Osteoblast (primary cell): Measurements from ENCODE around the gene IFIT1. TPM values are rescaled to one million over a fixed set of nuclear protein-coding genes. Genes with fewer than 3 reads are reported as not detected.

Experiments
- DNase-seq: peaks from one replicate; pipeline ENCODE4 v3.0.0; 2011; ENCODE audit warnings: low spot score, mixed read lengths; ENCODE audit not compliant: insufficient read length; ENCODE audit errors: missing footprints
- H2AFZ ChIP-seq: 2 replicates; pipeline ENCODE4 v1.6.0; 2011; ENCODE audit warnings: mild to moderate bottlenecking, low read length
- H3K27ac ChIP-seq: 2 replicates; pipeline ENCODE4 v1.5.1; 2011; ENCODE audit warnings: mild to moderate bottlenecking, low read depth, low read length, moderate library complexity
- H3K27me3 ChIP-seq: 2 replicates; pipeline ENCODE4 v1.6.0; 2012; ENCODE audit warnings: mild to moderate bottlenecking, control low read depth, inconsistent platforms, low read length, moderate library complexity; ENCODE audit not compliant: insufficient read depth
- H3K36me3 ChIP-seq: 2 replicates; pipeline ENCODE4 v1.5.1; 2011; ENCODE audit warnings: mild to moderate bottlenecking, low read length, control low read depth, moderate library complexity; ENCODE audit not compliant: insufficient read depth
- H3K4me1 ChIP-seq: 2 replicates; pipeline ENCODE4 v1.5.1; 2011; ENCODE audit warnings: mild to moderate bottlenecking, low read length, control low read depth, moderate library complexity; ENCODE audit not compliant: insufficient read depth
- H3K4me2 ChIP-seq: 2 replicates; pipeline ENCODE4 v1.6.0; 2011; ENCODE audit warnings: mild to moderate bottlenecking, low read length; ENCODE audit not compliant: insufficient read depth
- H3K4me3 ChIP-seq: fragments of 200-600 bp; sonication (generic); 3 replicates; pipeline ENCODE4 v1.5.1; 2012; ENCODE audit warnings: mild to moderate bottlenecking, low read length, inconsistent platforms; ENCODE audit not compliant: insufficient read depth
- H3K79me2 ChIP-seq: 2 replicates; pipeline ENCODE4 v1.6.0; 2012; ENCODE audit warnings: mild to moderate bottlenecking, low read length, control low read depth, inconsistent platforms; ENCODE audit not compliant: insufficient read depth
- H3K9me3 ChIP-seq: 2 replicates; pipeline ENCODE4 v1.5.1; 2011; ENCODE audit warnings: low read depth, low read length, control low read depth
- H4K20me1 ChIP-seq: 2 replicates; pipeline ENCODE4 v1.6.0; 2012; ENCODE audit warnings: mild to moderate bottlenecking, low read length, control low read depth; ENCODE audit not compliant: insufficient read depth
- CTCF ChIP-seq: IDR thresholded peaks from 2 replicates; pipeline ENCODE4 v1.5.1; 2011; ENCODE audit warnings: mild to moderate bottlenecking, low read depth, low read length, moderate library complexity; ENCODE audit errors: extremely low read depth
- total RNA-seq: library from RNA; depleted of rRNA; stranded (reverse); fragments of >200 nt; gene quantifications from 2 replicates; pipeline ENCODE4 v1.2.3, GENCODE V29; 2012

The IFIT1 gene
- 19.7 and 34.4 TPM in 2 replicates for total RNA-seq

GRCh38 chr10:89391907-89392756 lies at the start of gene IFIT1:
TSS of gene IFIT1 (plus strand) at chr10:89392623. CDS start at chr10:89392713, 90 bp downstream.
- no peak for TF ChIP-seq CTCF
- Histone ChIP-seq H3K9me3 (no peaks in the 10 kb centered on the region), H3K36me3 (no peaks in the 10 kb centered on the region), H3K79me2 (peaks cover 8% of the 10 kb centered on the region), H3K4me2 (peak within 1 kb of the TSS; percentile 89), H3K27ac (peak within 1 kb of the TSS; percentile 74), H3K27me3 (no peaks in the 10 kb centered on the region), H4K20me1 (no peaks in the 10 kb centered on the region), H3K4me1 (peaks cover 19% of the 10 kb centered on the region), H2AFZ (peak within 1 kb of the TSS; percentile 94), H3K4me3 (peak within 1 kb of the TSS; percentile 76)
- DNase-seq = peak; percentile 61

- Histone ChIP-seq H3K27me3 (no peaks in the 10 kb centered on the region), H3K4me3 (no peak overlapping the region), H3K4me1 (peaks cover 29% of the 10 kb centered on the region), H3K27ac (peak overlapping the region; percentile 57), H2AFZ (peak overlapping the region; percentile 0), H3K4me2 (peak overlapping the region; percentile 6), H4K20me1 (no peaks in the 10 kb centered on the region), H3K9me3 (no peaks in the 10 kb centered on the region), H3K79me2 (peaks cover 26% of the 10 kb centered on the region), H3K36me3 (peaks cover 4% of the 10 kb centered on the region)
- TF ChIP-seq CTCF = no peak
- DNase-seq = no peak
Measured at GRCh38 chr10:89343089-89343767, 49.2 kb upstream of the IFIT1 start.

- Histone ChIP-seq H3K27me3 (no peaks in the 10 kb centered on the region), H3K9me3 (no peaks in the 10 kb centered on the region)
- no peak for DNase-seq
Measured at GRCh38 chr10:89344156-89344555, 48.3 kb upstream of the IFIT1 start.

More at GRCh38 chr10:89344156-89344555, 48.3 kb upstream of the IFIT1 start:
- Histone ChIP-seq H3K4me2 (no peak overlapping the region), H3K4me3 (no peak overlapping the region), H2AFZ (no peak overlapping the region), H4K20me1 (no peaks in the 10 kb centered on the region), H3K27ac (no peak overlapping the region), H3K79me2 (peaks cover 16% of the 10 kb centered on the region), H3K4me1 (peaks cover 33% of the 10 kb centered on the region), H3K36me3 (peaks cover under 1% of the 10 kb centered on the region)
- TF ChIP-seq CTCF = no peak
